Keratinocyte (primary cell): ENCODE measurements around the gene GZMH.

Experiments used
- EZH2 ChIP-seq: IDR thresholded peaks from one replicate; pipeline ENCODE4 v1.6.1; 2012; ENCODE audit warnings: inconsistent platforms, mild to moderate bottlenecking, low read length, moderate library complexity
- TF ChIP-seq, protein P1 (sequence below), 3 experiments: IDR thresholded peaks in 1 of 3; conservative IDR thresholded peaks in 1 of 3; optimal IDR thresholded peaks in 1 of 3; 2 replicates in 2 of 3; 3 replicates in 1 of 3; pipeline versions ENCODE3 to v1.5.1; 2011; ENCODE audit warnings: low read length in 3 of 3, mild to moderate bottlenecking in 3 of 3, moderate library complexity in 2 of 3, control low read depth in 1 of 3, inconsistent platforms in 1 of 3; ENCODE audit not compliant: insufficient read depth in 2 of 3; ENCODE audit errors: extremely low read depth in 1 of 3

DNA sequence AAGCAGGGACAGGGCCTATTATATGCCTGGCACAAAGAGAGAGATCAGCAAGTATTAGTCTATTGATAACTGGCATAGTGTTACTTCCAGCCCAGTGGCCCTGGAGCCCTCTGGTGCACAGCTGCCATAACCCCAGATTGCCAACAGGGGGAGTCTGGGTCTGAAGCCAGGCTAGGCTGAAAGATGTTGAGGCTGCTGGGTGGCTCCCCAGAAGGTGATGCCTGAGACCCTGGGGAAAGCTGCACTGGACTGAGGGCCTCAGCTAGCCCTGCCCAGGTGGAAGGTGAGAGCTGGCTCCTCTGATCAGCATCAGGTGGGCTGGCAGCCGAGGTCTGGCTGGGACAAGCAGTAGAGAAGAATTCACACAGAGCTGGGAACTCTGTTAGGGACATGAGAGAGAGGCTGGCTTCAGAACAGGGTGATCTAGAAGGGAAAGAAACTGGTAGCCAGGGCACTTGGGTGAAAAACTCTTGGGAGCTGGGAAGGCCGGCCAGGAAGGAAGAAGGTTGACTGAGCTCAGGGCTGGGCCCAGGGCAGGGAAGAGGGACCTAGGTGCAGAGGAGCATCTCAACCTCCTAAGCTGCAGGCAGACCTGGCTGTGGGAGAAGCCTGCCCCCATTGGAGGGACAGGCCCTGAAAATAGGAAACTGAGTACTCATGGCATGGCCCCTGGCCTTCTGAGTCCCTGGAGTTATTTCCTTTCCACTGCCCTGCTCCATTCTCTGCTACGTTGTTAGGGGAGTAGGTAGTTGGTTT lies 3.9 kb downstream of the GZMH start:
- TF ChIP-seq, protein P1, sequence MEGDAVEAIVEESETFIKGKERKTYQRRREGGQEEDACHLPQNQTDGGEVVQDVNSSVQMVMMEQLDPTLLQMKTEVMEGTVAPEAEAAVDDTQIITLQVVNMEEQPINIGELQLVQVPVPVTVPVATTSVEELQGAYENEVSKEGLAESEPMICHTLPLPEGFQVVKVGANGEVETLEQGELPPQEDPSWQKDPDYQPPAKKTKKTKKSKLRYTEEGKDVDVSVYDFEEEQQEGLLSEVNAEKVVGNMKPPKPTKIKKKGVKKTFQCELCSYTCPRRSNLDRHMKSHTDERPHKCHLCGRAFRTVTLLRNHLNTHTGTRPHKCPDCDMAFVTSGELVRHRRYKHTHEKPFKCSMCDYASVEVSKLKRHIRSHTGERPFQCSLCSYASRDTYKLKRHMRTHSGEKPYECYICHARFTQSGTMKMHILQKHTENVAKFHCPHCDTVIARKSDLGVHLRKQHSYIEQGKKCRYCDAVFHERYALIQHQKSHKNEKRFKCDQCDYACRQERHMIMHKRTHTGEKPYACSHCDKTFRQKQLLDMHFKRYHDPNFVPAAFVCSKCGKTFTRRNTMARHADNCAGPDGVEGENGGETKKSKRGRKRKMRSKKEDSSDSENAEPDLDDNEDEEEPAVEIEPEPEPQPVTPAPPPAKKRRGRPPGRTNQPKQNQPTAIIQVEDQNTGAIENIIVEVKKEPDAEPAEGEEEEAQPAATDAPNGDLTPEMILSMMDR (optimal IDR thresholded peaks at IDR 0.05 in 1 of 3, IDR thresholded peaks at IDR 0.05 in 1 of 3, conservative IDR thresholded peaks at IDR 0.05 in 1 of 3; ENCODE audit: extremely low read depth in 1 of 3, insufficient read depth in 2 of 3, low read length in 3 of 3), result peak; percentile 94 to 95 (median 95)
- no peak for TF ChIP-seq EZH2
